Measurements from ENCODE around the gene PPIL6.
A peak's percentile ranks its signal among the peaks of the same experiment; 100 is the strongest.

The PPIL6 gene

GRCh38 chr6:109360281-109360680 is 80.1 kb downstream of the PPIL6 start:
- DNase-seq = no peak

- DNase-seq = no peak
Measured at GRCh38 chr6:109359248-109359647, 81.2 kb downstream of the PPIL6 start.

GRCh38 chr6:109358204-109358603 is 82.2 kb downstream of the PPIL6 start:
- DNase-seq = no peak

- DNase-seq = no peak
Measured at GRCh38 chr6:109356237-109356636, 84.2 kb downstream of the PPIL6 start.

- DNase-seq = no peak
Measured at GRCh38 chr6:109351231-109352130, 88.9 kb downstream of the PPIL6 start.

- peak; percentile 57 for DNase-seq
Measured at GRCh38 chr6:109349419-109349987, 90.9 kb downstream of the PPIL6 start.

GRCh38 chr6:109348226-109348625 is 92.2 kb downstream of the PPIL6 start:
- DNase-seq = no peak

- no peak for DNase-seq
Measured at GRCh38 chr6:109347779-109348178, 92.6 kb downstream of the PPIL6 start.

- DNase-seq = no peak
Measured at GRCh38 chr6:109345986-109346385, 94.4 kb downstream of the PPIL6 start.

- no peak for DNase-seq
Measured at GRCh38 chr6:109344226-109344625, 96.2 kb downstream of the PPIL6 start.

GRCh38 chr6:109343518-109343917 is 96.9 kb downstream of the PPIL6 start:
- no peak for DNase-seq

- DNase-seq = no peak
Measured at GRCh38 chr6:109342911-109343310, 97.5 kb downstream of the PPIL6 start.

- no peak for DNase-seq
Measured at GRCh38 chr6:109342506-109342905, 97.9 kb downstream of the PPIL6 start.

- no peak for DNase-seq
Measured at GRCh38 chr6:109340811-109341210, 99.6 kb downstream of the PPIL6 start.

All from fibroblast of skin of right quadriceps (primary cell).